ENCODE data around the gene TASOR. TPM values are rescaled to one million over a fixed set of nuclear protein-coding genes. Genes with fewer than 3 reads are reported as not detected.
"Not testable (repeated sequence)": the region's sequence is repeated elsewhere in the genome, so short reads cannot be mapped to it uniquely, and the experiment has no call there.

The TASOR gene
- total RNA-seq, 4 donors from 2014 or later = 36.6 to 59.3 (median 49.3) TPM

GRCh38 chr3:56711344-56711743 lies 28.3 kb upstream of the TASOR start:
- intact Hi-C loops (cut with DNase I) = no loop called here
- H3K36me3 ChIP-seq = no peaks in the 10 kb centered on the region
- 91% methylated on average over 1 of the region's 2 CpGs; no CpG with 5 or more reads in 1 of the 2 donors for WGBS, 2 donors
- H3K9me3 ChIP-seq = no peaks in the 10 kb centered on the region
- DNase-seq = no peak
- H3K4me1 ChIP-seq = no peaks in the 10 kb centered on the region
- H3K27ac ChIP-seq = no peak overlapping the region
- H3K27me3 ChIP-seq = no peaks in the 10 kb centered on the region
- no peak for TF ChIP-seq CTCF (IDR thresholded peaks at IDR 0.05)
- no peak for TF ChIP-seq POLR2A (IDR thresholded peaks at IDR 0.05)
- no peak overlapping the region for H3K4me3 ChIP-seq

GRCh38 chr3:56707412-56707811 lies 24.3 kb upstream of the TASOR start:
- intact Hi-C loops (cut with DNase I); H3K27ac ChIP-seq; H3K27me3 ChIP-seq; H3K4me1 ChIP-seq; DNase-seq; H3K36me3 ChIP-seq; H3K9me3 ChIP-seq; H3K4me3 ChIP-seq: not testable (repeated sequence)
- TF ChIP-seq CTCF (IDR thresholded peaks at IDR 0.05) = peak in 1 of 6 experiments; percentile 8
- 80 to 81% methylated on average over 6 of the region's 6 CpGs for WGBS, 2 donors

DNA sequence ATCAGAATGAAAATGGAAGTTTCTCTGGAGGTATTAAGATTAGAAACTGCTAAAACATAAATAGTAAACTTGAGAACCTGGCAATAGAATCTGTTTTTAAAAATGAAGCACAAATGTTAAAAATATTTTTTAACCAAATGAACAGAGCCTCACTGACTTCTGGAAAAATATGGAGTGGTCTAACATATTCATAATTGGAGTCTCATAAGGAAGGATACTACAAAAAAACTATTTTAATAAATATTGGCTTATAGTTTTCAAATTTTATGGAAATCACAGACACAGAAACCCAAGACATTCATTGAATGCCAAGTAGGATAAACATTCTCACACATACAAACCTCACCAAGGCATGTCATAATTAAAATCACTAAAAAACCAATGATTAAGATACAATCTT lies 23.6 kb upstream of the TASOR start:
- Histone ChIP-seq H3K27ac (no peak overlapping the region), H3K9me3 (no peaks in the 10 kb centered on the region), H3K4me3 (no peak overlapping the region), H3K27me3 (no peaks in the 10 kb centered on the region), H3K4me1 (peaks cover 0 to 9% (median 0%) of the 10 kb centered on the region in 3 donors), H3K36me3 (no peaks in the 10 kb centered on the region)
- intact Hi-C loops (cut with DNase I) = no loop called here
- no peak for DNase-seq
- TF ChIP-seq POLR2A (IDR thresholded peaks at IDR 0.05) (no peak), CTCF (IDR thresholded peaks at IDR 0.05) (no peak)

GRCh38 chr3:56704706-56705105 lies 21.6 kb upstream of the TASOR start:
- no peak for DNase-seq
- Histone ChIP-seq H3K9me3 (no peaks in the 10 kb centered on the region), H3K4me1 (peaks cover 0 to 9% (median 0%) of the 10 kb centered on the region in 3 donors), H3K27ac (no peak overlapping the region), H3K27me3 (no peaks in the 10 kb centered on the region), H3K4me3 (no peak overlapping the region), H3K36me3 (no peaks in the 10 kb centered on the region)
- TF ChIP-seq CTCF (IDR thresholded peaks at IDR 0.05) = no peak
- TF ChIP-seq POLR2A (IDR thresholded peaks at IDR 0.05) = no peak
- intact Hi-C loops (cut with DNase I) = loop anchor here (5.0 kb wide), 2 partner anchors 93 to 283 kb away; no protein-coding TSS in a partner anchor
- WGBS, 2 donors = 70 to 81% methylated on average over 3 of the region's 3 CpGs

DNA sequence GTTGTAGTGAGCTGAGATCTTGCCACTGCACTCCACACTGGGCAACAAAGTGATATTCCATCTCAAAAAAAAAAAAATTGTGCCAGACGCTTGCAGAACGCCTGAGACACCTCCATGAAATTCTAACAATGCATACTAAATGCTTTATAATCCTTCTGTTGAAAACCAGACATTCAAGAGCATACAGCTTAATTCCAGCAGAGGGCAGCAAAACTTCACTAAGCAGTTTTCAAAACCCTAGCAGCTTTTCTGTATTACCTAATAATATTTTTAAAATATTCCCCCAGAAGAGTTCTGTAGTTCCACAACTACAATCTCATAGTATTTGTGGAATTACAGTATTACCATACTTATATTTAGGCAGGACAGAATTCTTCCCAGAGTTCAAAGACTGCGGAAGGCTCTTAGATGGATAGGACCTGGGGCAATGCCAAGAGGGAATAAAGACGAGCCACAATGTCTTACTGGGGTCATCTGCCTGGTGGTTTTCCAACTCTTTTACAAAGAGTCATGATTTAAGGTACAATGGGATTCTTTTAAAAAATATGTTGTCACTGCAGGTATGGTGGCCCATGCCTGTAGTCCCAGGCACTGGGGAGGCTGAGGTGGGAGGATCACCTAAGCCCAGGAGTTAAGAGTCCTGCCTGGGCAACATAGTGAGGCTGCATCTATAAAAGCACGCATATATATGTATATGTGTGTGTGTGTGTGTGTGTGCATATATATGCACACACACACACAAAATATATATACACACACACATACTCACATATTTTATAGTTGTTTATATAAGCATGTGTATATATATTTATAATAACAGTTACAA lies 19.6 kb upstream of the TASOR start:
- Histone ChIP-seq H3K4me3 (no peak overlapping the region), H3K36me3 (no peaks in the 10 kb centered on the region), H3K27ac (no peak overlapping the region), H3K9me3 (no peaks in the 10 kb centered on the region), H3K4me1 (peaks cover 0 to 9% (median 0%) of the 10 kb centered on the region in 3 donors), H3K27me3 (no peaks in the 10 kb centered on the region)
- TF ChIP-seq POLR2A (IDR thresholded peaks at IDR 0.05) (no peak), CTCF (IDR thresholded peaks at IDR 0.05) (peak; percentile 77 to 93 (median 88))
- intact Hi-C loops (cut with DNase I) = loop anchor here (5.0 kb wide), 2 partner anchors 95 to 285 kb away; no protein-coding TSS in a partner anchor
- no peak for DNase-seq
- WGBS, 2 donors = 25% methylated on average over 5 of the region's 5 CpGs
